GM20431 (cell line): ENCODE results near the gene CFAP97D2.
"Not testable (repeated sequence)": the region's sequence is repeated elsewhere in the genome, so short reads cannot be mapped to it uniquely, and the experiment has no call there.

ENCODE experiments used
- in situ Hi-C: fragments of 300-500 bp; cut with MseI, MboI; formaldehyde crosslinking; loops from one replicate; pipeline ENCODE4 v1.15.0; 2020; ENCODE audit warnings: low sequenced_read_pairs; ENCODE audit not compliant: unreplicated experiment

The CFAP97D2 gene

DNA sequence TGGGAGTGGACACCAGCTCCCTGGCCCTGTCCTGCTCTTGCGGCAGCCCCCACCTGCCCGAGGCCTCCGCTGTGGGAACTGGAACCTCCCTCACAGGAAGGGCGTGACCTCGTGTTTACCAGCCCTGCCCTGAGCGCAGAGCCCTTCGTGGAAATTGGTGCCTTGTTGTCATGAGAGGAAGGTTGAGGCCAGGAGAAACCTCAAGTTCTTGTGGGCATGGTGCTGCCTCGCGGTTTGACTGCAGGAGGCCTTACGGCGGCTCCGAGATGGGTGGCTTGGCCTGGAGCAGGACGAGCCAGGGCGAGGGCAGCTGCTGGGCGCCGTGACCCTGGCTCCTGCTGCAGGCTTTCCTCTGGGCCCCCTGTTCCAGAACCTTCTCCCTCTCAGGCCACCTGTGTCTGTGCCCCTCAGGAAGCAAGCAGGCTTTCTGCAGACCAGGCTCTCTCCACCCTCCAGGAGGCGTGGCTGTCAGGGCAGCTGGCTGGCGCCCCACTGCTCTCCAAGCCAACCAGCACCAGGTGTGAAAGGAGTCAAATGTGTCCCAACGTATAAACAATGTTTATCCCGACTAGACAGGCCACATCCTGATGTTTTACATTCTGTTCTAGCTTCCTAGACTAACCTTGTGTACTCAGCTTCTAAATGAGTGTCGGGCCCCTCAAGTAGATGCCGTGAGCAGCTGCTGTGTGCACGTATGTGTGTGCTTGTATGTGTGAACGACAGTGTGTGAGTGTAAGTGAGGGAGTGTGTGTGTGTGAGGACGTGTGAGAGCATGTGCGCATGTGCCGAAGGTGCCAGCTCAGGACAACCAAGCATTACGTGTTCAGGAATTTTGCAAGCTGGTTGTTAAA is 36.2 kb upstream of the CFAP97D2 start:
- in situ Hi-C loops, result no loop called here

DNA sequence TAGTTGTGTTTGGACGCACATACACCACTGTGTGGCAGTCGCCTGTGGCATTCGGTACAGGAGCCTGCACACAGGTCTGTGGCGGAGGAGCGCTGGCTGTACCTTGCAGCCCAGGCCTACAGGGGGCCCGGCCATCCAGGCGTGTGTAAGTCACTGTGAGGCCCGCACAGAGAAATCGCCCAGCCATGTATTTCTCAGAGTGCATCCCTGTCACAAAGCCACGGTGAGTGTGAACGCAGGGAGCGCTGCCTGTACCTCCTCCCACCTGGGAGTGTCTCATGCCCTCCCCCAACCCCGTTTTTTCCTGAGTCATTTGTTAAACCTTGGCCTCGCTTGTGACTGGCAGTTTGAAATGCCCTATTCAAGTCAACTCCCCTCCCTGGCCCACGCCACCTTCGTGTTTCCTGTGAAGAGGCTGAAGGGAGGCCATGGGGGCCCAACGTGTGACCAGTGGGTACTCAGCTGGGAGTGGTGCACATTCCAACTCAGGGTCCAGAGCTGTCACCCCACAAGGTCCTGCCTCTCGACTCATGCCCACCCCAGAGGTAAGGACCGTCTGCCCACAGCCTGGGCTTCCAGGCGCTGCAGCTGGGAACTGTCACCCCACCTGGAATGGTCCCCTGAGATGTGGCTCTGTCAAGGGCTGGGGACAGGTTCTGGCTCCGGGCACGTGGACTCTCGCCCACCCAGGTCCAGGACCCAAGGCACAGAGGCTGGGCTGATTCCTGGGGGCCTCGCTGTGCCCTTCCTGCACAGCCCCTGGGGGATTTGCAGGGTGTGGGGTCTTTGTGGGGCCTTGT is 35.1 kb upstream of the CFAP97D2 start:
- in situ Hi-C loops, result no loop called here

DNA sequence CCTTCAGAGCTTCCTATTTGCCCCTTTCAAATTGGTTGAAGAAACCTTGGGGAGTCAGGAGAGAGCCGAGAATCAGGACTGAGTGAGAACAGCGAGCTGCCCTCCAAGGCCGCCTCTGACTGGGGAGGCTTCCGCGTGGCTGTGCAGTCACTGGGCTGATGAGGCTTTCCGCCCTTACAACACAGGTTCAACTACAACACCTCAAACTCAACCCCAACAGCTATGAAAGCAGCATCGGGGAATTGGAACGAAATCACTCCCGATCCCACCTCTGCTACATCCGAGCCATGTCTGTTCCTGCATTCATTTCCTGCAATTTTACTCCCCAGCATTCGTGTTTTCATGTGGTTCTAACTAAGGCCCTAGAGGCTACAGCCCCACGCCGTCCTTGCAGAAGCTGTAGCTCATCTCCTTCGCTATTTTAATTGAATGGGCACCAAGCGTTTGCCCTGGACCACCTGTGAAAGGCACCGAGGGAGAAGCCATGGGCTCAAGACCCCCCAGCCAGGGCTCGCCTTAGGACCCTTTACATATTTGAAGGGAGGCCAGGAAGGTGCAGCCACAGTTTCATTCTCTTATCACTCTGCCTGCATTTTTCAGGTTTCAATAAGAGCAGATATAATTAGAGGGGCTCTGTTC is 34.3 kb upstream of the CFAP97D2 start:
- in situ Hi-C loops, result no loop called here

DNA sequence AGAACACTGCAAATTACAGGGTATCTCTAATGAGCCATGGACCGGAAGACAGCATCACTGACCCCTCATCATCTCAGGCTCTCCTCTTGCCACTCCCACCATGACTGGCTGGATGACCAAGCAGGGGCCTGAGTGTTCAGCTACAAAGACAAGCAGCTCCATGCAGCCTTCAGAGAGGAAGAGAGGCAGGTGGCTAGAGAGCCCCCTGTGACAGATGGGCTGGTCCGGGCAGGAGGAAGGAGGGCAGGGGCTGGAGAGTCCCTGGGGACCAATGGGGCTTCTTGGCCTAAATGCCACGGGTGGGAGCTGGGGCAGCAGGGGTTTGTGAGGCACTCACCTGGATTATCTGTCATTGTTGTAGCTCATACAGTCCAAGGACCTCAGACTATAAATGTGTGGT is 33.8 kb upstream of the CFAP97D2 start:
- in situ Hi-C loops, result no loop called here

DNA sequence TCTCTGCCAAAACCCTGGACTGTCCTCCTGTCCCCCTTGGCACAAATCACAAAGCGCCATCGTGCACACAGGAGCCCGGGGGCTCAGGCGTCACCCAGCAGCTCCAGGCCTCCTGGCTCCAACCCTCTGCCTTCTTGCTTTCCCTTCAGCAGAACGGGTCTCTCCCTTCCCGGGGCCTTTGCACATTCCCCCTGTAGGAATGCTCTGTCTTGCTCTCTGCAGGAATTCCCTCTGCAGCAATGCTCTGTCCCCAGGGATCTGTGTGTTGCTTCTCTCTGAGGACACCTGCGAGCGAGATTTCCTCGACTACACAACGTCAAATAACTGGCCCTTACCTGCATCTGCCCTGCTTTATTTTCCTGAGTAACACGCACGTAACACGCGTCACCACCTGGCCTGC is 33.3 kb upstream of the CFAP97D2 start:
- in situ Hi-C loops, result no loop called here

DNA sequence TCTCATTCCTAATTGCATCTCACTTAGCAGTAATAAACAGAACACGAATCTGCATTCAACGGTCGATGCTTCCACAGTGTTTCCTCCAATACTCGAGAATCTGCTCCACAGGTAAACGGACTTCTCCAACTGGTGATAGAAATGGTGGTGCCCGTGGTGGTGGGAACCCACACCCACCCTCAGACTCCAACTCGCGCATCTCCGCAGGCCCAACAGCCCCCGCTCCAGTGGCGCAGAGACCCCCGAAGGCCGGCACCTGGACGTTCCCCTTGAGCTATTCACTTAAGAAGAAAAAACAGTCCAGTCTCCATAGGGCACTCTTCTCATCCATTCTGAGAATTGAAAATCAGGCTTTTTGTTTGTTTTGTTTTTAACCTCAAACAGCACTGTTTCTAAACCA is 32.9 kb upstream of the CFAP97D2 start:
- in situ Hi-C loops, result no loop called here

DNA sequence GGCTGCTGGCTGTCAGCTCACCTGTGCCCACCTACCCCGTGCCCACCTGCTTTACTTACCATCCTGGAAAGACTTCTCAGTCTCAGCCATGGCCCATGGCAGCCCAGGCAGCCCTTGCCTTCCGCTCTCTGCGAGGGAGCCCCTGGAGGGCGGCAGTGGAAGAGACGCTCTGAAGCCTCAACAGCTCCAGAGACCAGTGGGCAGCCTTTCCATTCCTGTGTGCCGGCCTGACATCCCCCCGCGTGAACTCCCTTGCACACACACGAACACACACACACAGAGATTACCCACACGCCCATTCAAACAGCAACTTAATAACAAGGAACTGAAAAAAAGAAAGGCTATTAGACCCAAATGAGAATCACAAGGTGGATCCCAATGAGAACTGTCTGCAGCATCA is 32.4 kb upstream of the CFAP97D2 start:
- in situ Hi-C loops, result no loop called here

DNA sequence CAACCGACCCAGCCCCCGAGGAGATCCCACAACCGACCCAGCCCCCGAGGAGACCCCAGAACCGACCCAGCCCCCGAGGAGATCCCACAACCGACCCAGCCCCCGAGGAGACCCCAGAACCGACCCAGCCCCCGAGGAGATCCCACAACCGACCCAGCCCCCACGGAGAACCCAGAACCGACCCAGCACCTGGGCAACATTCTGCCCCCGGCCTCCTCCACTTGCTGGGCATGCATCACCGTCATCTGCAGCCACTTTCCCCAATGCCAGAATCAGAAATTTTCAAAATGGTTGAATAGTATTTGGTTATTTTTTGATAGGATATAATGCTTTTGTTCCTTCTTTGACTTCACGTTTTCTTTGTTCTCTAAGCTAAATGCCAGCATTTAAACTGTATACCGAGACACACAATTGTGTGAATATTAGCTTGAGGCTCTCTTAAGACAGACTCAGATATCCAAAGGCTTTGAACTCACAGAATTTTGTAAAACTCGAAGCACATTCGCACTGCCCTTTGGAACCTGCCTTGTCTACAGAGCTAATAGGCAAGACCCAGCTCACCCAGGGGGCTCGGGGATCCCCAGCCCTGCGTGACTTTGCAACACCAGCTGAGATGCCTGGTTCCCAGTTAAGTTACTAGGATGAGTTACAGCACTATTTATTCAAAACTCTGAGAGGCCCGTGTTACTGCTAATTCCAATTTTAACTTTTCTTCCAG is 31.1 kb upstream of the CFAP97D2 start:
- in situ Hi-C loops, result no loop called here

DNA sequence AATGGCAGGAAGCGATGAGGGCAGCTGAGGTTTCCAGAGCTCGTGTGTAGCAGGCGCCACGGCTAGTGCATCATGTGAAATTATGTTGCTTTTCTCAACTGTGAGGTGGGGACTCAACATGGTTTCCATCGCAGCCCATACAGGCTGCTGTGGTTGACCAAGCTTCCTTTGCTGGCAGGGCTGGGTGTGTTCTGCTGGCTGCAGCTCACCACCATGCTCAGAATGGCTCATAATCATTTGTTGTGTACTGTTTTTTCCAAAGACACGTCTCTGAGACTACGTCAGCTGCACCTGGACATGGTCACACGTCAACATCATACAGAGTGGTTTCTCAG is 30.6 kb upstream of the CFAP97D2 start:
- in situ Hi-C loops, result no loop called here

DNA sequence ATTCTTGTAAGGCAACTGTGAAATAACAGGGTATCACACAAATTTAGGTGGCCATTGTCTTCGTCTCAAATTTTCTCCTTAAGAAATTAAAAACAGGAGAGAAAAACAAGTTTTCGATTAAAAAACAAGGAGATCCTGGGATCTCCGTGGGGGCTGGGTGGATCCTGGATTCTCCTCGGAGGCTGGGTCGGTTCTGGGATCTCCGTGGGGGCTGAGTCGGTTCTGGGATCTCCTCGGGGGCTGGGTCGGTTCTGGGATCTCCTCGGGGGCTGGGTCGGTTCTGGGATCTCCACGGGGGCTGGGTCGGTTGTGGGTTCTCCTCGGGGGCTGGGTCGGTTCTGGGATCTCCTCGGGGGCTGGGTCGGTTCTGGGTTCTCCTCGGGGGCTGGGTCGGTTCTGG is 30.2 kb upstream of the CFAP97D2 start:
- in situ Hi-C loops, result not testable (repeated sequence)

DNA sequence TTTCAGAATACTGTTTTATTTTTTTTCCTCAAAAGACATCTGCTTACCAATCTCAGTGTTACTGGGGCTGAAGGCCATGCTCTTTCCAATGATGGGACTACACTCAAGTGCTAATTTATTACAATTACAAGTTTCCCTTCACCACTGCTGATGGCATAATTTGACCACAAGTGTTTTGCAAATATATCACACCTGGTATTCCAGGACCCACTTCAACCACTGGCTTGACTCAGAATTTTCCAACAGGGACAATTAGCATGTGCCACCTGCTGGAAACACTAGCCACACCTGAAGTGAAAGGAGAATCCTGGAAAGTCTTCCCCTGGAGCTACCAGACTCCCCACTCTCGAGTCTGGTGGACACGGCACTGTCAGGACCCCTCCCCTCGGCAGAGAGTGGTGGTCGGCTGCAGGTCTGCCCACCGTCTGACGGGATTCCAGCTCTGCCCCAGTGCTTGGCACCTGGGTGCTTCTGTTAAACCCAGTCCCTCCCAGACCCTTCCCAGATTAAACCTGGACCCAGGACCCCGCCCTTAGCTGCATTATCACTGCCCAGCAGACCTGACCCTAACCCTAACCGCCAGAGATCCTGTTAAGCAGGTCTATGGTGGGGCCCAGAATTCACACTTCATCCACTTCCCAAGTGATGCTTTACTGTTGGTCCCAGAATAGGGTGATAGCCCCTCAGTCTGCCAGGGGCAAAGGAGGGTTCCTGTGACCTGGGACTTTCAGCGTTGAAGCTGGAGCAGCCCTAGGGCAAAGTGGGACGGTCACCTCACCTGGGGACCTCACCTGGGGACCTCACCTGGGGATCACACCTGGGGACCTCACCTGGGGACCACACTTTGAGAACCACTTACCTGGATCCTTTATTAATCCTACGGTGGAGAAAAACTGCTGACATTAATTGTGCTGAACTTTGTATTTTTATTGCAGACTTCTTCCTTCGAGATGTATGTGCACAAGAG is 29.0 kb upstream of the CFAP97D2 start:
- in situ Hi-C loops, result no loop called here

DNA sequence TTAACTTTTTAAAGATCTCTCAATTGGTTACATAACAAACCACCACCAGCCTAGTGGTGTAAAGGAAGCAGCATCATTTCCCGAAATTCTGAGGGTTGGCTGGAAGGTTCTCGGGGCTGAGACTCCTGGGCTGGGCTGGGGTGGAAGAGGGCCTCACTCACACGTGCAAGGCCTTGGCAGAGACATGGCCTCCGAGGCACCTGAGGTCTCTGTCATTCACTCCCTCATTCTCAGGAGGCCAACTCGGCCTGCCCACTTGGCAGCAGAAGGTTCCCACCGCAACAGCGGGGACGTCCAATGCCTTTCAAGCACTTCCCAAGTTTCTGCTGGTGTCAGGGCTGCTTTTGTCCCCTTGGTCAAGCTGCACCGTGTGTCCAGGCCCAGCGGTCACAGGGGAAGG is 28.0 kb upstream of the CFAP97D2 start:
- in situ Hi-C loops, result no loop called here

DNA sequence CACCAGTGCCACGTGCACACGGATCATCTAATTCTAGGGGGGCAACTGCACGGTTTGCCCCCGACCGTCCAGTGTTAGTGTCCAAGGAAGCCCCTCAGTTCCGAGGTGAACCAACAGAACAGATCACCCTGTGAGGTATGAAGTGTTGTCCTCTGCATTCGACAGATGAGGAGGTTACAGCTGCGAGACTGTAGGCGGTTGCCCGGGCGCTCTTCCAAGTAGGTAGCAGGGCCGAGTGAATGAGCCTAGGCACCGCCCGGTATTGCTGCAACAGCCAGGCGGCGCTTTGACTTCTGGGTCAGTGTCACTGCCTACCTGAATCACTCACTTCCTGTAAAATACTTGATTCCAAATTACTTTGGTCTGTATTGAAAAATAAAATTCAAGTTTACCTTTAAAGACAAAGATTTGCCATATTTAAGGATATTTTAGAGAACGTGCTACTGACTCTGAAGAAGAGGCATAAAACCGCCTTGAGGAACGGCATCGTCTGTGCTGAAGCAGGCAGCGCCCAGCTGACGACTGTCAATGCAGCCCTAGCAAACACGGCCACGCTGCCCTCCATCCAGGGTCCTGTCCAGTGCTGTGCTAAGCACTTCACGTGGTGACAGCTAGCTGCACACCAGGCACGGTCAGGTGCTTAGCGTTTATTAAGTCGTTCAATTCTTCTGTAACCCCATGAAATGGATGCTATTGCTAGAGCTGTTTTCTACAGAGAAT is 27.3 kb upstream of the CFAP97D2 start:
- in situ Hi-C loops, result no loop called here

DNA sequence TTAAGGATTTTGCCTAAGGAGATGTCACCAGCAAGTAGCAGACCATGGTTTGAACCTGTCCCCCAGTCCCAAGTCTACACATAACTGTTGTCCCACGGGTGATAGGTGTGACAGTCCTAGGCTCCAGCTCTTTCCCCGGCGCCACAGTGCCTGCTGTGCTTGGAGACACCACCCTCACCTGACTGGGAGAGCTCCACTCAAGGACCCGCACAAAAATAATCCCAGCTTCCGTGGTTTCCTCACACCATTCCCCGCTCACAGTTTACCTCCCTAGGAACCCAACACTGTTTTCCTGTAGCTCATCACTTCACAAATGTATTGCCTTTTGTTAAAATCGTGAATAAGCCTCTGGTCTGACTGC is 26.8 kb upstream of the CFAP97D2 start:
- in situ Hi-C loops, result no loop called here

DNA sequence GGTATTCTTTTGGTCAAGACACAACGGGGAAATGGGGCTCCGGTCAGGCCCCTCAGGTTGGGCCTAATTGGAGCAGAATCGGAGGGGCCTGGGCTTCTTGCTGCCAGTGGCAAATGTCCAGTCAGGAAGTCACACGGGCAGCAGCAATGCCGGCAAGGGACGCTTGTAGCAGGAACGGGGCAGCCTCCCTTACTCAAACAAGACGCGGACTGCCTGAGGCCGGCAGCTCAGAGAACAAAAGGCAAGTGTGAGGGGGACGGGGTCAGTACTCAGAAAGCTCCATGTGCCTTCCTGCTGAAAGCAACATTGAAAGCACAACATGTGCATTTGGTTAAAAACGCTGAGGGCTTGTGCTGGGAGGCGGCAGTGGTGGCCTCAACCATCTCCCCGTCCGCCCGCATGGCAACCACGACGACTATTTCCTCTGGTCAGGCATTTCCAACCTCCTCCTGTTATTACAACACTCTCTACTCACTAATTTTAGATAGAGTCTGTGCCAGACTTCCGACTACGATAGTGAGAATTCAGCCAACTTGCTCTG is 26.2 kb upstream of the CFAP97D2 start:
- in situ Hi-C loops, result no loop called here

DNA sequence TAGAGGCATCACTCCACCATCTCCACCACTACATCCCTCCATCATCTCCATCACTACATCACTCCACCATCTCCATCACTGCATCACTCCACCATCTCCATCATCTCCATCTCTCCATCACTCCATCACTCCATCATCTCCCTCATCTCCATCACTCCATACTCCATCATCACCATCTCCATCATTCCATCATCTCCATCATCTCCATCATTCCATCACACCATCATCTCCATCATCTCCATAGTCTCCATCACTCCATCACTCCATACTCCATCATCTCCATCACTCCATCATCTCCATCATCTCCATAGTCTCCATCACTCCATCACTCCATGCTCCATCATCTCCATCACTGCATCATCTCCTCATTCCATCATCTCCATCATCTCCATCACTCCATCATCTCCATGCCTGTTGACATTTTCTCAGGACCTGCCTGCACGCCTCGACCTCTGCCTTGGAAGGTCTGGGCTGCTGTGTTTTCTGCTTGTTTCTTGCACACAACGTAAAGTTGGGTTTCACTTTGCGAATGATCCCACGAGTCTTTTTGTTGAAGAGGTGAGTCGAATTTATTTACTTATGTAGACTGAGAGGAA is 25.5 kb upstream of the CFAP97D2 start:
- in situ Hi-C loops, result no loop called here

DNA sequence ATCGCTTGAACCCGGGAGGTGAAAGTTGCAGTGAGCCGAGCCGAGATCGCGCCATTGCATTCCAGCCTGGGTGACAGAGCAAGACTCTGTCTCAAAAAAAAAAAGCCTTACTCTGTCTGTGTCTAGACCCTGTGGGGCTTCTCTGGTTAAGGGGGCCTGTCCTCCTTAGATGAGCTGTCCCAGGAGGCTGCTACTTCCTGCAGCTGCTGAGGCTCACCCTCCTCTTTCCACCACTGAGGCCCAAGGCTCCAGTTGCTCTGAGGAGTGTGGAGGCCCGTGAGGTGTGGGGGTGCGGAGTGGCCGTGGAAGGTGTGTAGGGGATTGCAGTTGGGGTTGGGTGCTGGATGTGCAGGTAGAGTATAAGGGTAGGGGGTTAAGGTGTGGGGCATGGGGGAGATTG is 24.6 kb upstream of the CFAP97D2 start:
- in situ Hi-C loops, result no loop called here

DNA sequence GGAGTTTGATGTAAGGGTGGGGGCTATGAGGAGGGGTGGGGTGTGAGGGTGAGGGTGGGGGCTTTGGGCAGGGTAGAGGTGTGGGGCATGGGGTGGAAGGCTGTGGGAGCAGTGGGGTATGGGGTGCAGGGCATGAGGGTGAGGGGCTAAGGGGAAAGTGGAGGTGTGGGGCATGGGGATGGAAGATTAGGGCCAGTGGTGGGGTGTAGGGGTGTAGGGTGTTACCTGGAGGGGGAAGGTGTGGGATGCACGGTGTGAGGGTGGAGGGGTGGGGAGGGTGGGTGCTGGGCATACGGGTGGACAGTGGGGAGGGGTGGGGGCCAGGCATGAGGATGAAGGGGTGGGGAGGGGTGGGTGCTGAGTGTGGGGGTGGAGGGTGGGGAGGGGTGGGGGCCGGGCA is 23.7 kb upstream of the CFAP97D2 start:
- in situ Hi-C loops, result no loop called here
